PC-3 (cell line): Measurements from ENCODE around the gene PXDC1.

Experiments
- CTCF ChIP-seq: fragments of 300-600 bp; sonication (generic); conservative IDR thresholded peaks from 2 replicates; pipeline ENCODE4 v1.5.1; 2017; ENCODE audit warnings: antibody characterized with exemption, low read depth, mild to moderate bottlenecking, low read length
- EZH2phosphoT487 ChIP-seq: fragments of 300-600 bp; sonication (generic); IDR thresholded peaks from 2 replicates; pipeline ENCODE4 v1.6.1; 2018; ENCODE audit warnings: mild to moderate bottlenecking, antibody characterized with exemption, low read length, borderline replicate concordance

GRCh38 chr6:3683331-3683730 lies 68.2 kb downstream of the PXDC1 start:
- TF ChIP-seq CTCF = no peak
- no peak for TF ChIP-seq EZH2phosphoT487
